Measurements from ENCODE around the gene MLANA.

The MLANA gene

GRCh38 chr9:5909976-5910375, 19.3 kb downstream of the MLANA start:
- no peak for DNase-seq

DNA sequence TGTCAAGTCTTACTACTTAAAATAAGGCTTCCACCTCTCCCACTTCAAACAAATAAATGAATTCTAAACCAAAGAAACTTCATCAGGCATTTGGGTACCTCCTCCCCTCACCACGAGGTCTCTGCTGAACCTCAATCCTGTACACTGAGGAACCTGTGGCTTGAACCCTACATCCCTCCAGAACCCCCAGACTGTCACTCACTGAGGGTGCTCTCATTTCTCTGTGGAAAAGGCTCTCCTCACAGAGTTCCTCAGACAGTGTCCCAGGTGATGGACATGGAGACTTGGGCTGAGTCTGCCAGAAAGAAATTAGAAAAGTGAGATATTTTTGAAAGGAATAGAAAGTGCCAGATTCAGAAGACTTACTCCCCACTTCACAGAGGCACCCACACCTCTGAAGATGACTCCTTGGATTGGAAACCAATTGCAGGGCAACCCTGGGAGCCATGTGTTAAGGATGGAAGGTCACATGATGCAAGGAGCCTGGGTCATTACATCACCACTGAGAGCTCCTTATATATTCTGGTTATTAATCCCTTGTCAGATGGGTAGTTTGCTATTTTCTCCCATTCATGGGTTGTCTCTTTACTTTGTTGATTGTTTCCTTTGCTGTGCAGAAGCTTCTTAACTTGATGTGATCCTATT, 19.8 kb downstream of the MLANA start:
- no peak for DNase-seq

- no peak for DNase-seq
These were observed 24.7 kb downstream of the MLANA start for GRCh38 chr9:5915438-5915837.

DNA sequence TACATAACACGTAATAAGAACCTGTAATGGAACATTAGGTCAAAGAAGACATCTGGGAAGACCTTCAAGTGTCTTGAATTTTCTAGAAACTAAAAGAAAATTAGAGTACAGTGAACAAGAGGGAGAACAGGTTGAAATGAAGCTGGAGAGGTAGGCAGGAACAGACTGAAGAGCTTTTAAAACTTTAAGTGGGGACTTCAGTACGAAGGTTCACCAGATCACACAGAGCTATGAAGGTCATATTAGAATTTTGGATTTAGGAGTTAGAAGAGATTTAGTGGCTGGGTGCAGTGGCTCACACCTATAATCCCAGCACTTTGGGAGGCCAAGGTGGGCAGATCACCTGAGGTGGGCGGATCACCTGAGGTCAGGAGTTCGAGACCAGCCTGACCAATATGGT, 26.6 kb downstream of the MLANA start:
- DNase-seq = no peak

DNA sequence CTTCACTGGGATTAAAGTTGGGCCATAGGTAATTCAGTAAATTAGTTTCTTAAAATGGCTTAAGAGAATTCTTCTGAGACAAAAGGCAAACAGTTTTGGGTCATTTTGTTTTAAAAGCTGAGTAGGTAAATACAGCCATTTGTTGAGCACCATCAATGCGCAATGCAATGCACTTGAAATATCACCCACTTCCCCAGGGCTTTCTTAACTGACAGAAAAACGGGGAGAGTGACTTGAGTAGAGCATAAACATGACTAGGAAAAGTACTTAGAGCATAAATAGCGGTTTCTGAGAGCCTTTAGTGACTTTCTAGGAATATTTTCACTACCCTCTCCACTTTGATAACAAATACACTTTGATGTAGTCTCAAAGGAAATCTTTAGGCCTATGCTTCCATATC, 27.2 kb downstream of the MLANA start:
- no peak for DNase-seq

DNA sequence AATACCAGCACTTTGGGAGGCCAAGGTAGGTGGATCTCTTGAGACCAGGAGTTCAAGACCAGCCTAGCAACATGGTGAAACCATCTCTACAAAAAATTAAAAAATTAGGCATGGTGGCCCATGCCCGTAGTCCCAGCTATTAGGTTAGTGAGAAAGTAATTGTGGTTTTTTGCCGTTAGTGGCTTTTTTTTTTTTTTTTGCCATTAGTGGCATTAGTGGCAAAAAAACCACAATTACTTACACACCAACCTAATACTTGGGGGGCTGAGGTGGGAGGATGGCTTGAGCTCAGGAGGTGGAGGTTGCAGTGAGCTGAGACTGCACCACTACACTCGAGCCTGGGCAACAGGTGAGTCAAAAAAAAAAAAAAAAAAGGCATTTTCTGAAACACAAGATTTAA, 27.8 kb downstream of the MLANA start:
- no peak for DNase-seq

- no peak for DNase-seq
These were observed 30.2 kb downstream of the MLANA start for GRCh38 chr9:5920860-5921328.

DNA sequence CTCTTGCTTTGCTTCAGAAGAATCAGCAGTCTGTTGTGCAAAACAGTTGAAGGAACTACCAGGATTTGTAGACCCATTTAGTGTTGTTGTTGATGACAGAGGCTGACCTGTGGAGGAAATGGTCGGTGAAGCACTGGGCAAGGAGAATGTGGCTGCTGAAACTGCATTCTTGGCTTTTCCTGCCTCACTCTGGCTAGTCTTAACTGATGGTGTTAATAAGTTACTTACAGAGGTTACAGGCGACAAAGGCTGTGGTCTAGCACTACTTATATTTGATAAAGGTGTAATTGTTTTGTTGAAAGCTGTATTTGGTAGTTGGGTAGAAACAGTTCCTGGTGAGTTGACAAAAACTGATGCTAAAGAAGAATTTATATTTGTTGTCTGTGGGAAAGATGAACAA, 31.5 kb downstream of the MLANA start:
- no peak for DNase-seq

DNA sequence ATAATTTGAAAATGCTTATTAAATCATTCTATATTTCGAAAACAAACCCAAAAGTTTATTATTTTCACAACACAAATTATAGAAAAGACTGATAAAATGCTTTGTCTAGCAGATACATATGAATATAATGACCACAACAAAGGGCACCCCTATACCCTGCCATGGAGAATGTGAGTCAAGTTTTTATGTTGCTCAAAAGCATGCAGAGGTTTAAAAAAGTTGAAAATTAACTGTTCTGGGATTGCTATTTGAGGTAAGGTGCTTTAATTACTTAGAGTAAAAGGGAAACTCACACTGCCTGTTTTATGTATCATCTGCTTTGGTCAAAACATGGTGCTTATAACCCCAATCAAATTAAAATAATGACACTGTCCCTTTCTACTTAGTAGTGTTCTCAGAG, 41.0 kb downstream of the MLANA start:
- no peak for DNase-seq

GRCh38 chr9:5938449-5938848, 47.8 kb downstream of the MLANA start:
- DNase-seq = no peak

- DNase-seq = no peak
These were observed 48.8 kb downstream of the MLANA start for GRCh38 chr9:5939530-5939929.

DNA sequence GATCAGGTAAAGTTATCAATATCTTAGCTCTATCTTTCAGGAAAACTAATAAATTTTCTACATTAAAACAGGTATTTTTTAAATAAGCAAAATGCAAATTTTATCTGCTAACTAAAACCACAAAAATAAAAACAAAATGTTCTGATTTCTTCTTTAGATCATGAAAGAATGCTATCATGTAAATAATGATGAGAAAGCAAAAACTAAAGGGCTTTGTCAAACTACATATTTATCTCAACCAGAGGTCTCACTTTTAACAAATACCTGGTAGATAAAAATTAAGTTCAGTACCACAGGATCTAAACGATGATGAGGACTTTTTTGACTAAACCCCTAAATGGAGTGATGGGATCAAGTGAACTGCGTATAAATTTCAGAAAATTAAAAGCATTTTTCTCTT, 50.5 kb downstream of the MLANA start:
- DNase-seq = no peak

DNA sequence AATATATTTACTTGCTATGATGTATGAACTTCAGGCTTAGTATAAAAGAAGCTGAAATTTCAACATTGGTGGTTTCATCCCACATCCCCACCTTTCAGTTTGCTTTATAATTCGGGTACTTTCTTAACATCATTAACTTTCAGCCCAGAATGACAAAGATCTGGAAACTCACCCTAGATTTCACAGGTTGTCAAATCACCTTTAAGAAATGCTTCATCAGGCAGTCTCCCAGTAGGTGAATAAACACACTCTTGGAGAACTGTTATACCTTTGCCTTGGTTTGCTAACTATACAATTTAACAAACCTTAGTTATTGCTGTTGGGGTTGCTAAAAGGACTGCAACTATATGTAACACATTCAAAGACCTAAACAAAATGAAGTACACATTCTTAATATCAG, 54.4 kb downstream of the MLANA start:
- DNase-seq = no peak

DNA sequence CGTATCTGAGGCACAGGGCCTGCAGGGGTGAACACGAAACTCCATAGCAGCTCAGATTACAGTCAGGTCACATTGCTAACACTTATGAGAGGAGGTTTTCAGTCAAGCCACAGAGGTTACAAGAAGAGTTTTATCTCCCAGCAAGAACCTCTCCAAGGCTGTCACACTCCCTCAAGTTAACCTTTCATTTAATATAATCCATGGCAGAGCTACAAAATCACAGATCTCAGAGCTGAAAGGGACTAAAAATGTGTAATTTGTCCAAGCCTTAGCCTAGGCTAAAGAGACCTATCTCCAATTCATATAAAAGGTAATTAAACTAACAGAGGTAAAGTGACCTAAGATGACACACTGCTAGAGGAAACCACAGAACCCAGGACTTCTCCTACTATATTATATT, 57.2 kb downstream of the MLANA start:
- peak; percentile 26 for DNase-seq

DNA sequence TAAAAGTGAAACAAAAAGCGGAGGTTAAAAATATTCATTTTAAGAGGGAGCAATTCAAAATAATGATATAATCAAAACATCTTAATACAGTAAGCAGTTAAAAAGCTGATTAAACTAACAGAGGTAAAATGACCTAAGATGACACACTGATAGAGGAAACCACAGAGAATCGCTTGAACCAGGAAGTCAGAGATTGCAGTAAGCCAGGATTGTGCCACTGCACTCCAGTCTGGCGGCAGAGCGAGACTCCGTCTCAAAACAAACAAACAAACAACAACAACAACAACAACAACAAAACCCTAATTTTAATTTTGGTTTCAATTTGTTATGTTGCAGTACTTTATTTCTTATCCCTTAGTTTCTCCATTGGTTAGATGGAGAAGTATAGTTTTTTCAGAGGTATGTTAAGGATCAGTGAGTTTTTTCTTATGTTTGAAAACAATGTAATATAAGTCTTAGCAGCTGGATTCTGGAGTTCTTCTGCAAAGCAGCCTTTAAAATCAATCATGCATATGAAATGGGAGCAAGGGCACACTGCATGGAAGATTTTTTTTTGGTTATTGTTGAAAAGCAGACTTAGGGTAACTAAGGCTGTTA, 58.5 kb downstream of the MLANA start:
- no peak for DNase-seq

DNA sequence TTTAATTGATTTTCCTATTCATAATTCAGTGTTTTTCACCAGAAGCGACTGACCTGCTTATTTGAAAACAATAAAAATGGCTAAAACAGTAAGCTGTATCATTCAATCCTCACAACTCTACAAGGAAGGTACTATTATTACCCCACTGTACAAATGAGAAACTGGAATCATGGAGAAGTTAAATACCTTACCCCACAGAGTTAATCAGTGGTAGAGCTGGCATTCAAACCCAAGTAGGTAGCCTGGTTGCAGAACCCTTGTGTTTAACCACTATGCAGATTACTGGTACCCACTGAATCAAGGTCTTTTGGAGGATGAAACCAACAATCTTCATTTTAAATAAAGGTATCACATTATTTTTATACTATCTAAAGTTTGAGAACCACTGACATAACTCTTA, 59.6 kb downstream of the MLANA start:
- no peak for DNase-seq

GRCh38 chr9:5951686-5952211, 61.1 kb downstream of the MLANA start:
- no peak for DNase-seq

DNA sequence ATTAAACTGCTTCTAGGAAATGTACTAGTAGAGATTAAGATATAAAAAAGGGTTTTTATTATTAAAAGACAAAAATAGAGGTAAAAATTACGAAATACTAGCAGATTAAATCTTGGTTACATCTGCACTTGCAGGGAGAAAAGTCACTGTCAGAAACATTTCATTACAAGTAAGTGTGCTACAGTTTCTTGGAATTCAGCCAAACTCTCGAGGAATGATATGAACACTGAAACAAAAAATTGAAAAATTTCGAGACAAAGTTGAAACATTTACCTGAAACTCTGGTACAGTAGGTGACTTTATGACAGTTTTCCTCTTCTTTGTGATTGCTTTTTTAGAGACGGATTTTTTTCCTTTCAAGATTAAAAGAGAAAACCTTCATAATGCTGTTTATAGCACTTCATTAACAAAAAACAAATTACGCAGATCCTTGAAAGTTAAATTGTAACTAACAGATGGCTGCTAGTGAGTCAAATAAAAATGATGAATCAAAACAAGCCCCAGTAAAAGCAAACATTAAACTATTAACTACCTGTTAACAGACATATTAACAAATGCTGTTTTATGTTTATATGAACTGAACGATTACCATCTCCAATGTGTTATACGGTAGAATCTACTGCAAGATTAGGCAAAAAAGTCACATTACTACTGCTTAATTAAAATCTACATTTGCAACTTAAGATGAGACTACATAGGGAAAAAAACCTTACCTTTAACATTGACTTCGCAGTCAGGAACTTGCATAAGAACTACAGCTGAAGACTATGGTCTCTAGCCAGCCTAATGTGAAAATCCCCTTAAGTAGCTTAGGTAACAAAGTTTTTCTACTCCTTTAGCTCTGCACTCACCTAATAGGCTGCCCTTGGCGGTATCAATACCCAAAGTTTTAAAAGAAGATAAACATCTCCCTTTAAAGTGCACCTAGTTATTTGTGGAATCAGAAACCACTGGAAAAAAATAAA, 63.3 kb downstream of the MLANA start:
- no peak for DNase-seq

DNA sequence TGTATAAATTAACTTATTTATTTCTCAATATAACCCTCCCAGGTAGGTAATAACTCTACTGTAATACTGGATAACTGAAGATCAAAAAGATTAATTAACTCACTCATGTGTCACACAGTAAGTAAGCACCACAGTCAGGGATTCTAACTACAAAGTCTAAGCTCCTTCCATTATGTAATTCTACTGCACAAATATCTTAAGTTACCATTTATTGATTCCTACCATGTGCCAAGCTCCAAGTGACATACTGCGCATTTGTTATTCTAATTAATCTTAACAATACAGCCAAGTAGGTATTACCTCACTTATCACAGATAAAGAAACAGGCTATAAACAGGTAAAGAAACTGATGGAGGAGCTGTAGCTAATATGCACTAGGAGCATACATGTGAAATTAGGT, 66.5 kb downstream of the MLANA start:
- DNase-seq = no peak

DNA sequence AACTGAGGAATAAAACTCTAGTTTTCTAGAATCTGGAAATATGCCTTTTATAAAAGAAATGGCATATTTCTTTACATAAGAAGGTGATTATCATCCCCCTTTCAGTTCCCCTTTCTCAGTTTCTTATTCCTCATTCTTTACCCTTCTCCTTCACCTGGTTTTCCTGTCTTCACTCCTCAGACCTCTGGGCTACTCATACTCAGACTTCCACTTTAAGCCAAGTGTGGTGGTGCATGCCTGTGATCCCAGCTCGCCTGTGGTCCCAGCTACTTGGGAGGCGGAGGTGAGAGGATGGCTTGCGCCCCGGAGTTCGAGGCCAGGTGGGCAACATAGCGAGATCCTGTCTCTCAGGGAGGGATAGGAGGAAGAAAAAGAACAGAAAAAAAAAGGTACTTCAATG, 67.6 kb downstream of the MLANA start:
- no peak for DNase-seq
